Endothelial cell of umbilical vein (primary cell): ENCODE data around the gene PLD4. TPM values are rescaled to one million over a fixed set of nuclear protein-coding genes. Genes with fewer than 3 reads are reported as not detected.

Experiments
- BruUV-seq: library from RNA; stranded (reverse); fragments of 400-500 nt; replicated peaks from 2 replicates; lab custom pipeline; 2021; lab: Mats Ljungman, UMichigan
- CTCF ChIA-PET: fragments of 300-600, 350-600 bp; sonication (Branson Sonifier 250); formaldehyde crosslinking; loops from one replicate; lab custom pipeline; 2021; ENCODE audit warnings: antibody characterized with exemption, inconsistent platforms; lab: Charles Lee
- POLR2A ChIA-PET: fragments of 300-600, 350-600 bp; sonication (Branson Sonifier 250); formaldehyde crosslinking; loops from one replicate; lab custom pipeline; 2021; ENCODE audit warnings: antibody characterized with exemption, inconsistent platforms; lab: Charles Lee
- DNase-seq: peaks from one replicate; pipeline ENCODE4 v3.0.0-alpha.2; 2011; ENCODE audit warnings: low read depth, low spot score
- FAIRE-seq: peaks from 2 replicates; lab custom pipeline; 2011; peaks lifted over from hg19 to GRCh38; lab: Jason Lieb, UNC
- H2AFZ ChIP-seq: 2 replicates; pipeline ENCODE4 v1.6.0; 2012; ENCODE audit warnings: low read depth, low read length, control low read depth, inconsistent platforms
- H3K27ac ChIP-seq: 2 replicates; pipeline ENCODE4 v1.5.1; 2011; ENCODE audit warnings: low read depth, mild to moderate bottlenecking, control low read depth, low read length, moderate library complexity; ENCODE audit not compliant: insufficient read depth
- H3K27me3 ChIP-seq, 2 experiments: 2 replicates each; pipeline versions ENCODE4 v1.6.0 to v1.6.1; 2011; ENCODE audit warnings: low read length in 2 of 2, mixed read lengths in 1 of 2; ENCODE audit not compliant: control insufficient read depth in 2 of 2, insufficient read depth in 2 of 2
- H3K36me3 ChIP-seq, 2 experiments: 2 replicates in 1 of 2; 3 replicates in 1 of 2; pipeline ENCODE4 v1.5.1; 2011; ENCODE audit warnings: low read length in 2 of 2, mild to moderate bottlenecking in 1 of 2, moderate library complexity in 1 of 2; ENCODE audit not compliant: control insufficient read depth in 2 of 2, insufficient read depth in 2 of 2; ENCODE audit errors: extremely low read depth in 1 of 2
- H3K4me1 ChIP-seq: 3 replicates; pipeline ENCODE4 v1.5.1; 2011; ENCODE audit warnings: mild to moderate bottlenecking, low read length; ENCODE audit not compliant: control insufficient read depth, insufficient read depth; ENCODE audit errors: extremely low read depth
- H3K4me2 ChIP-seq: 2 replicates; pipeline ENCODE4 v1.6.1; 2011; ENCODE audit warnings: low read length, control low read depth, mixed read lengths; ENCODE audit not compliant: insufficient read depth
- H3K4me3 ChIP-seq, 3 experiments: fragments of 200-600 bp in 1 of 3; sonication (generic), shearing (Covaris generic) in 1 of 3; replicated peaks in 1 of 3; 2 replicates each; pipeline ENCODE4 v1.5.1; 2011 to 2016; ENCODE audit warnings: control low read depth in 3 of 3, low read length in 3 of 3, mild to moderate bottlenecking in 2 of 3, inconsistent platforms in 1 of 3, low read depth in 1 of 3, moderate library complexity in 1 of 3; ENCODE audit not compliant: insufficient read depth in 1 of 3
- H3K79me2 ChIP-seq: 2 replicates; pipeline ENCODE4 v1.6.0; 2012; ENCODE audit warnings: low read length, inconsistent platforms; ENCODE audit not compliant: control insufficient read depth, insufficient read depth
- H3K9ac ChIP-seq: replicated peaks from 2 replicates; pipeline ENCODE3; 2011; ENCODE audit warnings: low read length, control low read depth; ENCODE audit not compliant: insufficient read depth; ENCODE audit errors: extremely low read depth
- H3K9me1 ChIP-seq: replicated peaks from 3 replicates; pipeline ENCODE4 v1.6.0; 2011; ENCODE audit warnings: mild to moderate bottlenecking, low read length; ENCODE audit not compliant: control insufficient read depth, insufficient read depth; ENCODE audit errors: extremely low read depth
- H3K9me3 ChIP-seq: replicated peaks from 2 replicates; pipeline ENCODE4 v1.5.1; 2012; ENCODE audit warnings: low read length, inconsistent platforms; ENCODE audit not compliant: control insufficient read depth, insufficient read depth
- H4K20me1 ChIP-seq: replicated peaks from 2 replicates; pipeline ENCODE3; 2011; ENCODE audit warnings: mild to moderate bottlenecking, low read length; ENCODE audit not compliant: control insufficient read depth, insufficient read depth; ENCODE audit errors: extremely low read depth
- CTCF ChIP-seq, 2 donors: IDR thresholded peaks; 1 replicate in 1 of 2; 2 replicates in 1 of 2; pipeline ENCODE4 v1.5.1; 2011; ENCODE audit warnings: low read length in 2 of 2, mild to moderate bottlenecking in 2 of 2, moderate library complexity in 2 of 2, control low read depth in 1 of 2, inconsistent platforms in 1 of 2, low read depth in 1 of 2; ENCODE audit not compliant: insufficient read depth in 1 of 2; ENCODE audit errors: extremely low read depth in 1 of 2
- EZH2 ChIP-seq: IDR thresholded peaks from 2 replicates; pipeline ENCODE4 v1.6.1; 2012; ENCODE audit warnings: borderline replicate concordance, low read depth, mild to moderate bottlenecking, moderate library complexity, low read length, inconsistent platforms; ENCODE audit not compliant: severe bottlenecking
- FOS ChIP-seq: IDR thresholded peaks from 2 replicates; pipeline ENCODE4 v1.6.1; 2011; ENCODE audit warnings: mild to moderate bottlenecking, low read length, moderate library complexity, borderline replicate concordance; ENCODE audit not compliant: insufficient read depth
- GATA2 ChIP-seq: IDR thresholded peaks from 2 replicates; pipeline ENCODE4 v1.7.0; 2011; ENCODE audit warnings: low read depth, mild to moderate bottlenecking, moderate library complexity, mixed read lengths, low read length; ENCODE audit not compliant: insufficient read length, insufficient read depth
- JUN ChIP-seq: IDR thresholded peaks from 2 replicates; pipeline ENCODE4 v1.6.1; 2011; ENCODE audit warnings: borderline replicate concordance, low read depth; ENCODE audit not compliant: insufficient read length, insufficient read depth
- MAX ChIP-seq: IDR thresholded peaks from 2 replicates; pipeline ENCODE4 v1.6.1; 2011; ENCODE audit not compliant: insufficient read depth, insufficient read length
- MYC ChIP-seq: IDR thresholded peaks from one replicate; pipeline ENCODE4 v1.6.1; 2011; ENCODE audit warnings: mild to moderate bottlenecking, low read depth, low read length
- POLR2A ChIP-seq: IDR thresholded peaks from 2 replicates; pipeline ENCODE4 v1.6.1; 2012; ENCODE audit warnings: low read depth, mild to moderate bottlenecking, control low read depth, low read length
- POLR2AphosphoS5 ChIP-seq: IDR thresholded peaks from 2 replicates; pipeline ENCODE4 v1.6.1; 2012; ENCODE audit warnings: low read depth, mild to moderate bottlenecking, control low read depth, low read length, moderate library complexity; ENCODE audit not compliant: insufficient read depth
- dilution Hi-C: fragments of 300-500 bp; cut with MboI; formaldehyde crosslinking; loops from one replicate; pipeline ENCODE4 v1.15.0; 2019; ENCODE audit warnings: low sequenced_read_pairs; ENCODE audit not compliant: extremely low pct_ligation_motif_present
- intact Hi-C: fragments of 100-400 bp; cut with micrococcal nuclease; formaldehyde crosslinking; loops from one replicate; pipeline ENCODE4 v1.10.0; 2022
- polyA plus RNA-seq, 4 experiments: library from polyadenylated mRNA; depleted of rRNA in 3 of 4; stranded (reverse) in 3 of 4; unstranded in 1 of 4; fragments of >200 nt; gene quantifications; 2 replicates each; pipeline versions ENCODE4 v1.2.1 to v1.2.3, GENCODE V29; 2011 to 2012; ENCODE audit warnings: missing spikeins in 1 of 4
- total RNA-seq: library from RNA; stranded (reverse); gene quantifications from 2 replicates; pipeline ENCODE4 v1.2.3, GENCODE V29; 2021

PLD4 gene
- total and polyA plus RNA-seq, 2 donors (not counting 3 experiments of a cell fraction or from before 2014, with no cell fraction given), result 0.01 to 0.11 TPM

DNA sequence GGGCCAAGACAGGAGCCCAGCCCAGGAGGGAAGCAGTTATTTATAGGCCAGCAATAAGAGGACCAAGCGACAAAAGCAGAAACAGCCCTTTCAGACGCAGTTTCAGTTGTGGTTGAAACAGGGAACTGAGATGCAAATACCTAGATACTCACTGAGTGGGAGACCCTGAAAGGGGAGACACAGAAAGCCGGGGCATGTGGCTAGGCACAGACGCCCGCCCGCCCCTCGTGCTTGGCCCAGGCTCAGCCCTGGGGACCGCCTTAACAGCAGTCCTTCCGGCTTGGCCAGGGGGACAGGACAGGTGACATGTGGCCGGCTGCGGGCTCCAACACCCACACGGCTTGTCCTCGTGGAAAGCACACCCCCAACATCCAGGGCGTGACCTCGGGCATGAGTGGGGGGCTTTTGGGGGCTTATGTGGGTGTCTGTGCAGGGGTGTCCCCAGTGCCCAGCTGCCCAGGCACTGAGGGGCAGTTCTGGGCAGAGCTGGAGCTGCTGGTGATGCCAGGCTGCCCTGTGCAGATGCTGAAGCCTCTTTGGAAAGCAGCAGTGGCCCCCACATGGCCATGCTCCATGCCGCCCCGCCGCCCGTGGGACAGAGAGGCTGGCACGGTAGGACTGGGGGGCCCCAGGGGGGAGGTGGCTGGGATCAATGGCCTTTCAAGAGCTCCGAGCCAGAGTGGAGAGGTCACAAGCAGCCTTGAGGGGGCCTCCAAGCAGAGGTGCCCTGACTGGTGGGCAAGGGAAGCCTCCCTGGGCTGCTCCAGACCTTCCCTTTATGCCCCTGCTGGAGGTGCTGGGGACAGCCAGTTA is 2.1 kb downstream of the PLD4 start:
- H3K36me3 ChIP-seq, result no peaks in the 10 kb centered on the region
- H3K9me1 ChIP-seq, result no peaks in the 10 kb centered on the region
- CTCF ChIA-PET, result no interaction called here
- H3K9me3 ChIP-seq, result no peaks in the 10 kb centered on the region
- H3K27ac ChIP-seq, result no peak overlapping the region
- no peaks in the 10 kb centered on the region for H4K20me1 ChIP-seq
- no peaks in the 10 kb centered on the region for H3K79me2 ChIP-seq
- H3K9ac ChIP-seq, result no peak overlapping the region
- H3K4me3 ChIP-seq, result no peak overlapping the region
- H3K27me3 ChIP-seq, result no peaks in the 10 kb centered on the region
- intact Hi-C loops (no loop called here), dilution Hi-C loops (no loop called here)
- DNase-seq (no peak), FAIRE-seq (no peak)
- POLR2A ChIA-PET, result interaction anchor here (0.6 kb wide), 1 partner anchor 62 kb away, joined by 9 read pairs; no protein-coding TSS in a partner anchor
- no TSS peak for BruUV-seq
- TF ChIP-seq FOS, result no peak
- no peak for TF ChIP-seq EZH2
- TF ChIP-seq GATA2, result no peak
- no peak for TF ChIP-seq POLR2AphosphoS5
- TF ChIP-seq CTCF (IDR thresholded peaks at IDR 0.05; ENCODE audit: extremely low read depth in 1 of 2, insufficient read depth in 1 of 2, low read depth in 1 of 2, low read length in 2 of 2), result no peak
- TF ChIP-seq MAX, result no peak
- no peak for TF ChIP-seq MYC
- TF ChIP-seq JUN, result no peak
- no peak for TF ChIP-seq POLR2A
- no peak overlapping the region for H2AFZ ChIP-seq
- H3K4me1 ChIP-seq, result no peaks in the 10 kb centered on the region
- no peak overlapping the region for H3K4me2 ChIP-seq
